KMS-11 (cell line): Measurements from ENCODE around the gene AGBL4.

Experiments
- H2AFZ ChIP-seq: fragments of 200-600 bp; sonication (generic); 2 replicates; pipeline ENCODE4 v1.6.1; 2016; ENCODE audit warnings: antibody characterized with exemption, mixed run types, low read depth
- H3K27ac ChIP-seq: fragments of 200-600 bp; sonication (generic); 2 replicates; pipeline ENCODE4 v1.6.1; 2016; ENCODE audit warnings: mild to moderate bottlenecking, mixed run types
- H3K27me3 ChIP-seq: fragments of 200-600 bp; sonication (generic); 2 replicates; pipeline ENCODE4 v1.6.1; 2017; ENCODE audit warnings: mild to moderate bottlenecking, low read depth, mixed run types, moderate library complexity; ENCODE audit not compliant: insufficient read depth
- H3K36me3 ChIP-seq: fragments of 200-600 bp; sonication (generic); 2 replicates; pipeline ENCODE4 v1.6.1; 2017; ENCODE audit warnings: mild to moderate bottlenecking, mixed run types; ENCODE audit not compliant: insufficient read depth
- H3K4me1 ChIP-seq: fragments of 200-600 bp; sonication (generic); 2 replicates; pipeline ENCODE4 v1.6.1; 2016; ENCODE audit warnings: mild to moderate bottlenecking, low read depth, mixed run types; ENCODE audit not compliant: poor library complexity, severe bottlenecking
- H3K4me2 ChIP-seq: fragments of 200-600 bp; sonication (generic); 2 replicates; pipeline ENCODE4 v1.7.0; 2016; ENCODE audit warnings: mild to moderate bottlenecking, mixed run types
- H3K4me3 ChIP-seq: fragments of 200-600 bp; sonication (generic); IDR thresholded peaks from 2 replicates; pipeline ENCODE4 v1.6.1; 2017; ENCODE audit warnings: low read depth, low read length, mixed read lengths; ENCODE audit not compliant: insufficient read depth
- H3K79me2 ChIP-seq: fragments of 200-600 bp; sonication (generic); 2 replicates; pipeline ENCODE4 v1.6.1; 2016; ENCODE audit warnings: low read depth, mixed run types; ENCODE audit not compliant: insufficient read depth
- H3K9ac ChIP-seq: fragments of 200-600 bp; sonication (generic); 2 replicates; pipeline ENCODE4 v1.6.1; 2016; ENCODE audit warnings: mild to moderate bottlenecking, mixed run types
- H4K20me1 ChIP-seq: fragments of 200-600 bp; sonication (generic); 2 replicates; pipeline ENCODE4 v1.6.1; 2016; ENCODE audit warnings: mild to moderate bottlenecking, mixed run types; ENCODE audit not compliant: insufficient read depth
- CTCF ChIP-seq: fragments of 200-600 bp; sonication (generic); conservative IDR thresholded peaks from 2 replicates; pipeline ENCODE4 v1.6.1; 2017; ENCODE audit warnings: low read depth, mild to moderate bottlenecking, antibody characterized with exemption, low read length, moderate library complexity, mixed read lengths

Gene AGBL4

GRCh38 chr1:49340576-49340975 lies 683.2 kb downstream of the AGBL4 start:
- no peaks in the 10 kb centered on the region for H3K27me3 ChIP-seq
- no peak for TF ChIP-seq CTCF
- no peaks in the 10 kb centered on the region for H4K20me1 ChIP-seq
- H3K9ac ChIP-seq = no peak overlapping the region
- no peak overlapping the region for H2AFZ ChIP-seq
- no peak overlapping the region for H3K27ac ChIP-seq
- H3K4me1 ChIP-seq = no peaks in the 10 kb centered on the region
- no peak overlapping the region for H3K4me3 ChIP-seq
- H3K36me3 ChIP-seq = no peaks in the 10 kb centered on the region
- no peaks in the 10 kb centered on the region for H3K79me2 ChIP-seq
- no peak overlapping the region for H3K4me2 ChIP-seq

GRCh38 chr1:49339043-49339442 lies 684.7 kb downstream of the AGBL4 start:
- H3K27ac ChIP-seq = no peak overlapping the region
- H2AFZ ChIP-seq = no peak overlapping the region
- H3K79me2 ChIP-seq = no peaks in the 10 kb centered on the region
- H3K4me1 ChIP-seq = no peaks in the 10 kb centered on the region
- no peak overlapping the region for H3K9ac ChIP-seq
- no peak overlapping the region for H3K4me3 ChIP-seq
- H4K20me1 ChIP-seq = no peaks in the 10 kb centered on the region
- TF ChIP-seq CTCF = no peak
- H3K36me3 ChIP-seq = no peaks in the 10 kb centered on the region
- no peaks in the 10 kb centered on the region for H3K27me3 ChIP-seq
- no peak overlapping the region for H3K4me2 ChIP-seq

GRCh38 chr1:49337251-49337650 lies 686.5 kb downstream of the AGBL4 start:
- Histone ChIP-seq H3K36me3 (no peaks in the 10 kb centered on the region), H3K79me2 (no peaks in the 10 kb centered on the region), H2AFZ (no peak overlapping the region), H3K4me1 (no peaks in the 10 kb centered on the region), H3K4me2 (no peak overlapping the region), H3K27ac (no peak overlapping the region), H3K9ac (no peak overlapping the region), H3K27me3 (no peaks in the 10 kb centered on the region), H4K20me1 (no peaks in the 10 kb centered on the region), H3K4me3 (no peak overlapping the region)
- no peak for TF ChIP-seq CTCF

GRCh38 chr1:49333906-49334305 lies 689.8 kb downstream of the AGBL4 start:
- no peak overlapping the region for H3K4me3 ChIP-seq
- H3K4me2 ChIP-seq = no peak overlapping the region
- H2AFZ ChIP-seq = no peak overlapping the region
- no peaks in the 10 kb centered on the region for H3K27me3 ChIP-seq
- TF ChIP-seq CTCF = no peak
- no peaks in the 10 kb centered on the region for H3K4me1 ChIP-seq
- H4K20me1 ChIP-seq = no peaks in the 10 kb centered on the region
- H3K79me2 ChIP-seq = no peaks in the 10 kb centered on the region
- no peaks in the 10 kb centered on the region for H3K36me3 ChIP-seq
- H3K27ac ChIP-seq = no peak overlapping the region
- H3K9ac ChIP-seq = no peak overlapping the region
